ENCODE measurements around the gene ELP2.

Gene ELP2

DNA sequence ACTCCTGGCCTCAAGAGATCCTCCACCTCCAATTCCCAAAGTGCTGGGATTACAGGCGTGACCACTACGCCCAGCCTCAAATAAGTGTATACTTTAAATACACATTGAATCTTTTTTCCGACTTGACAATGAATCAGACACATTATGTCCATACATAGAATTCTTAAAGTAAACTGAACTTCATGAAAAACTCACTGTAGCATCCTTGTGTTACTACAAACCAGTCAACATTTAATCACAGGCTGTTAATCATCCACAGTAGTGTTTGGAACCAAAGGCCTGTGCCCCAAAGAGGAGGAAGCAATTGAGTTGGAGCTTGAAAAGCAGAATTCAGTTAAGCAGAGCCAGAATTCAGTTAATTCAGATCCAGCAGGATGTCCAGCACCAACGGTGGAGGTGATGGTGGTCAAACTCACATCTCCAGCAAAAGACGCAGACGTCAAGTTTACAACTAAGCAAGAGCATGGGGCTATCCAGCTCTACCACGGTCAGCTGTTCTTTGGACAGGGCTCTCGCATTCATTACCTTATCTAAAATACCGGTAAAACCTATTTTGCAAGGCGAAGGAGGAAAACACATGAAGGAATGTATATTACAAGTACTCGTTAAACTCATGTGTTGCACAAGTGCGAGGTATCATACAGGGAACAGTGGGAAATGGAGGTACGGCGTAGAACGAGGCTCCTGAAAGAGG is 1.7 kb upstream of the ELP2 start:
- no peak for DNase-seq

DNA sequence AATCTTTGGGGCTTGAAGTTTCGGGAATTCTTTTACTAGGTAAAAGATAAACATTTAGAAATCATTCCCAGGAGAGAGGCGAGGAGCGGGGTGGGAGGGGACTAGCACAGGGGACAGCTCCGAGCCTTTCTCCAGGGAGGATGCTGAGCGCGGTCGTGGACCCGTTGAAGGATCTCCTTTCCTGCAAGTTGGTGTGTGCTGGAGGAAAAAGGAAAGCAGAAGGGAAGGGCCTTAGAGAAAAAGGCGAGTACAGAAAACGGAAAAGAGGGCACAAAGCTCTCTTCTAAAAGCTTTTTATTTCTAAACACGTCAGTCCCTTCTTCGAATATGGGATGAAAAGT is 1.2 kb upstream of the ELP2 start:
- DNase-seq, result peak; percentile 31

DNA sequence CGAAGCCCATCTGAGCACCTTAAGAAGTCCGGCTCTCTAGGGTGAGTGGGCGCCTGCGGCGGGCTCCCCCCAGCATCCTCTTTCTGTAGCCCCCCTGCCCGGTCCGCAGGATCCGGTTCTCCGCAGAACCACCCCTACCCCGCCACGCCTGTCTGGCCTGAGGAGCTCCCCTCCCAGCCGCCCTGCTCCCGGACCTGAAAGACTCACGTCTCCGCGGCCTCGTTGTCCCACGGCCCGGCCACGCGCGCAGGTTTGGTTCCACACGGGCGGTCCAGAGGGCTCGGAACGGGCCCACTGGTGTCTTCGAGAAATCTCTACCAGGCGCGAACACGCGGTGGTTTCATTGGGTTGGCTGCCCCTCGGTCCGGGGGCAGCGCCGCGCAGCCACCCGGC is 796 bp upstream of the ELP2 start:
- no peak for DNase-seq

DNA sequence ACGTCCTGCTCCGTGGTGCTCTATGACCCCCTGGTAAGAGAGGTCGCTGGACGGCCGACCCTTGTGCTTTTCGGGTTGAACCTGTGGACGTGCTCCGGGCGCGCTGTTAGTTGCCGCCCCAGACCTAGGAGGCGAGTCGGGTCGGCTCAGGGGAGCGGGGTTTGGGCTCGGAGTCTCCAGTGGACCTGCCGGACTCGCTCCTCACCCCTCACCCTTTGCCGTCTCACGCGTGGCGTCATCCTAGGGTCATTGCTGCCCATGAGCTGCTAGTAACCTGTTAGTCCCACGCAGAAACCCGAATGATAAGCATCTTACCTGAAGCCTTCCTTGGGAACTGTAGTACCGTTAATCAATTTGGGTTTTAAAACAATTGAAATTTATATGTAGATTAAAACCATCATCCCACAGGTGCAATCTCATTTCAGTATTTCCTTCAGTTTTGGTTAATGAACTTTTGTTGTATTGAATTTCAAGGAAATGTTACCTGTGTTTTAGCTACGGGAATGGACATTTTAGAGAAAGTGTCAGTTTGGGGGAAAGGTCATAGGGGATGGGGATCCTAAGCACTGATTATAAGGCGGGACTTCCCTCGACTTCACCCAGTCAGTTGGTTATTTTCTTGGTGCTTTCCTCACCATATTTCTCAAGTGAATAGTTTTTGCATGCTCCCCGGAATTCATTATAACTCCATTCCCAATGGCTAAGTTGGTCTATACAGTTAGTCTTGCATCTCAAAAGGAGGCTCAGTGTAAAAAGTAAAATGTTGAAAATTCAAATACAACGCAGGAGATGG is 536 bp downstream of the ELP2 start:
- DNase-seq, result peak; percentile 20

DNA sequence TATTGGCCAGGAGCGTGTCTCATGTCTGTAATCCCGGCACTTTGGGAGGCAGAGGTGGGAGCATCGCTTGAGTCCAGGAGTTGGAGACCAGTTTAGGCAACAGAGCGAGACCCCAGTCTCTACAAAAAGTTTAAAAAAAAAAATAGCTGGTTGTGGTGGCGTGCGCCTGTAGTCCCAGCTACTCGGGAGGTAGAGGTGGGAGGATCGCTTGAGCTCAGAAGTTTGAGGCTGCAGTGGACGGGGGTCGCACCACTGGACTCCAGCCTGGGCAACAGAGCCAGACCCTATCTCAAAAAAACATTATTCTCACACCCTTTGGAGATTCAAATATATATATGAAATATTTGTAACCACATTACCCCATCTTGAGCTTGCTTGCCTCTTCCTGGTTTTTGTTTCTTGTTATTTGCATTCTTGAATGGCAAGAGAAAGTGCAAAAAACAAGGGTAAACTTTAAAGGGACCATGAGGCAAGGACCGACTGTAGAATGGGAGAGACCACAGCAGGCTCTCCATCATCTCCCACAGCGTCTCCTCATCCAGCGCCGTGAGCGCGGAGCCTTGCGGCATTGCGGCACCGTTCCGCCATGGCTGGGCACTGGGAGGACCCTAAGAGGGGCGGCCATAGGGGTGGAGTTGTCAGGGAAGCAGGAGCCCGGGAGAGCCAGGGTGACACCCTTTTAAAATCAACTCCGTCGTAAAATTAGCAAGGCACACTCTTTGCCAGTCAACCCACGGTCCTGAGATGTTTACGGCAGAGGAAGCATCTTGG is 1.4 kb downstream of the ELP2 start:
- no peak for DNase-seq

DNA sequence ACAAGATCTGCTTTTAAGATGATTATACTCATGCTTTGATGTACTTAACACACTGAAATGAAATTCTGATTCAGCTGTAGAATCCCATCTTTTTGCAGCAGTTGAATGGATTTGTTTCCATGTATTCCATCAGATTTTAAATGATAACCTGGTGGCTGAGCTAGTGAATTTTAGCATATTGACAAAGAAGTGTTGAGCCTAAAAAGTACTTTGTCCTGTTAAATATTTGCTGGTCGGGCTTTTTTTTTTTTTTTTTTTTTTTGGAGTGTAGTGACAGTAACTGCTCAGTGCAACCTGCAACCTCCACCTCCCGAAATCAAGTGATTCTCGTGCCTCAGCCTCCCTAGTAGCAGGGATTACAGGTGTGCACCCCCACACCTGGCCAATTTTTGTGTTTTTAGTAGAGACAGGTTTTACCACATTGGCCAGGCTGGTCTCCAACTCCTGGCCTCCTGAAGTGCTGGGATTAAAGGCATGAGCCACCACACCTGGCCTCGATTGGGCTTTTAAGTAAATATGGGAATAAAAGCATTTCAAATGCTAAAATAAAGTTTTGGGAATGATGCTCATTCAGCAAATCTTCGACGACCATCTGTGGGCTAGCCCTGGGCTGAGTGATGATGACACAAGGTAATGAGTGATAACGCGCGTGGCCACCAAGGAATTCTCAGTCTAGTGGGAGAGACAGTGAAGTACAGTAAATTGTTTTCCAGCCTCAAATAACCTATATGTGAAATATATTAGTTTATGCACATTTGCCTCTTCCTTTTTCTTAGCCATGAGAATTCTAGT is 2.2 kb downstream of the ELP2 start:
- no peak for DNase-seq

DNA sequence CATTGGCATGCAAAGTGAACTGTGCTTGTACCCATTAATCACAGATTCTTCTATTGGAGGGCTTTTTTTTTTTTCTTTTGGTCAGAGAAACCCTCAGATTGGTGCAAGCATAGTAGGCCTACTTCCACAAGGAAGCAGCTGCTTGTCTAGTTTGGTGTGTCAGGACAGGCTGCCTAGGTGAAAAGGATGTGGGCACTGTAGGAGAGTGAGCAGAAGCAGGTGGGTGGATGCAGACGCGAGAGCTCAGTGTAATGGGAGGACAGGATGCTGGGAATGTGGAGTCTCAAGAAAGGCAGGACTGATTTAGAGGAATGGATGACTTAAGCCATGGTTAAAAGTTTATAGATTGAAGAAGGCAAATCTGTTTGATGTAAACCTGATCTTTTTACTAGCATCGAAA is 3.1 kb downstream of the ELP2 start:
- no peak for DNase-seq

DNA sequence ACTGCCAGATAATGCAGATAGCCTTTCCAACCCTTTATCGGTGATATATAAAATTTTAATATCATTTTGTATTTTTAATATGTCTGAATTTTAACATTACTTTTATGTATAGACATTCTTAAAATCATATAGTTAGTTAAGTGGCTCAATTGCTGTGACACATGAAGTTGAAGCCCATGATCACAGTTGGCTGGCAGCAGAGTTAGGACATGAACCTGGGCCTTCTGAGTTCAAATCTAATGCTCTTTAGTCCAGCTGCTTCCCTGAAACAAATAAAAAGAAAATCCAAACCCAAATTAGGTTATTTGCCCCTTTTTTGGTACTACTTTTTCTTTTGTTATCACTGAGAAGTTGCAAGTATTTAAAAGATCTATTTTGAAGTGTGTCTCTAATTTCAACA is 5.6 kb downstream of the ELP2 start:
- no peak for DNase-seq

DNA sequence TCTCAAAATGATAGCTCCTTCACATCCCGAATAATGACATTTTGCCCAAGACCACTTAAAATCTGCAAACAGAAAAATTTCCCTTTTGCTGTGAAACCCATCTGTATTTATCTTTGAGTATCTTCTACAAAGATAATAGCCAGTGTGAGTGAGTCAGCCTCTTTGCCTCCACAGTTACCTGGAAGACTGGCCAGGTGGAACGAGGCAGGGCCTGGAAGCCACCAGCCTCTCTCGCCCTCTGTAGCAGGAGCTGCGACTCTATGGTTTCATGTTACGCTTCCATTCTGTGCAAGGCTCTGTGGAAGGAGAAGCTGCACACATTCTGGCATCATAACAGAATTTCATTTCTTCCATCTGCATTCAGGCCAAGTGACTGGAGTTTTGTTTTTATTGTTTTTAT is 9.5 kb downstream of the ELP2 start:
- DNase-seq, result peak; percentile 82

DNA sequence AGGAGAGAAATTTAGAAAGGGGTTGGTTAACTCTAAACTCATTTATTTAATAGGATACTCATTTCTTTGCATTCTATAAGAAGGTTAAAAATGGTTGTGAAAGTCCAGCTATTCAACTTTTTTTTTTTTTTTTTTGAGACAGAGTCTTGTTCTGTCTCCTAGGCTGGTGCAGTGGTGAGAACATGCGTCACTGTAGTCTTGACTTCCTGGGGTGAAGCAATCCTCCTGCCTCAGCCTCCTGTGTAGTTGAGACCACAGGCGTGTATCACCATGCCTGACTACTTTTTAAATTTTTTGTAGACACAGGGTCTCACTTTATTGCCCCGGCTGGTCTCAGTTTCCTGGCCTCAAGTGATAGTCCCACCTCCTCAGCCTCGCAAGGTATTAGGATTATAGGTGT is 11.9 kb downstream of the ELP2 start:
- DNase-seq, result no peak

DNA sequence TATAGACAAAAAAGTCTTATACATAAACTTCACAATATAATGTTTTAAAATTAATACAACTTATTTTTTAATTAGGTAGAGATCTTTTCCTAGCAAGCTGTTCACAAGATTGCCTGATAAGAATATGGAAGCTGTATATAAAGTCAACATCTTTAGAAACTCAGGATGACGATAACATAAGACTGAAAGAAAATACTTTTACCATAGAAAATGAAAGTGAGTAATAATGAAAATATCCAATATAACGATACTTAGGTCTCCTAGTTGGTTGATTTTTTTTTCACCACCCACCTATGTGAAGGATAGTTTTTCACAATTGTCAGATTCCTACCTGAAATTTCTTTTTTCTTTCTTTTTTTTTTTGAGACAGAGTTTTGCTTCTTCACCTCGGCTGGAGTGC is 13.1 kb downstream of the ELP2 start:
- DNase-seq, result no peak

DNA sequence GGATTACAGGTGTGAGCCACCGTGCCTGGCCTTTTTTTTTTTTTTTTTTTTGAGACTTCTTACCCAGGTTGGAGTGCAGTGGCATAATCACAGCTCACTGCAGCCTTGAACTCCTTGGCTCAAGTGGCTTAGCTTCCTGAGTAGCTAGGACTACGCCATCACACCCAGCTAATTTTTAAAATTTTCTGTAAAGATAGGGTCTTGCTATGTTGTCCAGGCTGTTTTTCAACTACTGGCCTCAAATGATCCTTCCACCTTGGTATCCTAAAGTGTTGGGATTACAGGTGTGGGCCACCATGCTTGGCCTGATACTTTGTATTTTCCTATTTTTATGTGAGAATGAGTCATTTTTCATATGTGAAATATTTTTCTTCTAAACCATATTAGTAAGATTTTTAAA is 13.7 kb downstream of the ELP2 start:
- no peak for DNase-seq

DNA sequence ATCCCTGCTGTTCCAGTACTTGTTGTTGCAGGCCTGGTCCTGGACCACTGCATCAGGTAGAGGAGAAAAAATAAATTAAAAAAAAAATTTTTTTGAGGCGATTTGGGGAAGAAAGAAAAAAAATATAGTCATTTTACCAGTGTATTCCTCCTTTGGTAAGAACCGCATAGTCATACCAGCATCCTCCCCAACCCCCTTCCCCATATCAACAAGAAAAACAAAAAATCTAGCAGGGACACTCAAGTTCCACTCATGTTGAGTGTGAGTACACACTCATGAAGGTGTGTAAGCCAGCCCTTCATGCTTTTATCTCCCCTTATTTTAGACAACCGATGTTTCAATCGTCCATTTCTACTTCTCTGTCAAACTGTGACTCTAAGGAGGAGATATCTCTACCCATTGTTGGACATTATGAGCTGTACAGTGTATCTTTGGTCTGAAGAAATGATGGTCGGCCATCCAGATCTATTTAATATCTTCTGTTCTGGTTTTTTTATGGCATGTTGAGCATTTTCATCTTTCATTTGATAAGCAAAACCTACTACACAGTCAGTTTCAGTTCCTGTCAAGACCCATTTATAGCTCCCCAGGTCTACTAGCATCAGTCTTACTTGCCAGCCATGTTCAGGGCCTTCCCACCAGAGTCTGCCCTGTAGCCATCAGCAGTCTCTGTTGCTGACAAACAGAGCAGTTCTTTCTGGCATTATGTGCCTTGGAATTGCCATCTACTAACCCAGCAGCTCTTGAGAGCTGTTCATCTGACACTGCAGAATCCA is 20.0 kb downstream of the ELP2 start:
- DNase-seq, result no peak

DNA sequence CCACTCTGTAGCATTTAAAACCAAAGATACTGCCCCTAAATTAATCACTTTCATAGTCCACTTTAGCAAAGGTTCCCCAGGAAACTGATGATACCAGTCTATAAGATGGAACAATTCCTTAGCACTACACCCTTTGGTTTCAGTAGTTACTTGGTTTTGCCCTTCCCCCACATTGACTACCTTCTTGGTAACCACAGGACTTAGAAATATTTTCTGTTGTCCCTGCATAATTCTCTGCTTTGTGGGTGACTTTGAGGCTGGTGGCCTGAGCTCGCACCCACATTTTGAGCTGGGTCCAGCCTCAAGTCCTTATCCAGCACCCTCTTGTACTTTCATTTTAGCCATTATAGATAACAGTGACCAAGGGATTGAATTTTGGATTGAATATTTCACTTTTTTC is 23.1 kb downstream of the ELP2 start:
- DNase-seq, result no peak

DNA sequence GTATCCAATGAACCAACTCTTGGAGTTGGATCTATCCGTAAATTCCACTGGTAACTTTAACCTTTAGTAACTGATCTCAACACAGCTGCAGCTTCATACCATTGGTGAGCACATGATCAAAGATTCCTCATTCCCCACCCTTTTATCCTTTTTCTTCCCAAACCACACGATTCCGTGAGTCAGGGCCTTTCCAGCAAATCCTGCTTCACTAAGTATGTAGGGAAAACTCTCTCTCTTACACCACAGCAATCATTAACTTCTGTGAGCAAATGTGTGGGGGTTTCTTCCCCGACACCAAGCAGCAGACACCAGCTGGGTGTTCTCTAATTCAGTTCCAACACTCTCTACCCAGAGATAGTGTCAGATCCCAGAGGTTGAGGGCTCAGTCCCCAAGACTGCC is 23.5 kb downstream of the ELP2 start:
- no peak for DNase-seq

DNA sequence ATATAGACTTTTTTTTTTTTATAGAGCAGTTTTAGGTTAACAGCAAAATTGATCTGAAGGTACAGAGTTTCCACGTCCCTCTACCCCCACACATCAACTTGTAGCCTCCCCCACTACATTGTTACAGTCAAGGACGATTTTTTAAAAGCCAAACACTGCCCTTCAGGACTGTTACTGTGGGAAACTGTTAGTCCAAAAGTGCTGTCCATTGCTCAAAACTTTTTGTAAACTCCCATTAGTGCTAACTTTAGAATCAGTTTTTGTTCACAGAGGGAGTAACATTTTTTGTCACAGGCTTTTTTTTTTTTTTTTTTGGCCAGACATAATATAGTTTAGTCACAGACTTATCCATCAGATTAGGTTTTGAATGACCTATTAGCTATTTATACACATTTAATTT is 24.1 kb downstream of the ELP2 start:
- no peak for DNase-seq

DNA sequence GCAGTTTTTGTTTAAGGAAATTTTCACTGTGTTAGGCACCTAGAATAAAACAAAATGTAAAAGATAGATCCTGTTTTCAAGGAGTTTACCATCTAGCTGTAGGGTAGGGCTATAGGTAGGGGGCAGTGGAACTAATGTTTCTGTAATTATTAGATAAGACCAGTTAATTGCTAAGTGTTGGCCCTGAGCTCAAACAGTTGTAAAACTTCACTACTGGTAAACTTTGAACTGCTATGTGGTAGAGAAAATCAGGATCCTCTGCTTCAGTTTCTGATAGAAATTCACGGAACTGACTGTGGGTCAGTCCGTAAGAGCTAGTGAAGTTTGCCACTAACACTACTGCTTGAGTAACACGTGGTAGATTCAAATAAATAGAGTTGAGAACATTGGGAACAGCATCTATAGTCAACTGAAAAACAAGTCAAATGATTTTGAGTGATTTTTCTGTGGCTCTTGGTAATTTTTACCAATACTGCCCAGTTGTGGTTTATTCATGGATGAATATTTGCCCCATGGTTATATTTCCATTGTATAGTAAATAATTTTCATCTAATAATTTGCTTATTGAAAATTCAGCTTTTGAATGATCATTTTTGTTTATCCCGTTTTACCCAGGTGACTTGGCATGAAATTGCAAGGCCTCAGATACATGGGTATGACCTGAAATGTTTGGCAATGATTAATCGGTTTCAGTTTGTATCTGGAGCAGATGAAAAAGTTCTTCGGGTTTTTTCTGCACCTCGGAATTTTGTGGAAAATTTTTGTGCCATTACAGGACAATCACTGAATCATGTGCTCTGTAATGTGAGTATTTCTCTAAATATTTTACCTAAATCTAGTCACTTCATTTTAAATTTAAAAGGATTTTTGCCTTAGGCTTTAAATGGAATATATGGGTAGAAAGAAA is 26.4 kb downstream of the ELP2 start:
- no peak for DNase-seq

DNA sequence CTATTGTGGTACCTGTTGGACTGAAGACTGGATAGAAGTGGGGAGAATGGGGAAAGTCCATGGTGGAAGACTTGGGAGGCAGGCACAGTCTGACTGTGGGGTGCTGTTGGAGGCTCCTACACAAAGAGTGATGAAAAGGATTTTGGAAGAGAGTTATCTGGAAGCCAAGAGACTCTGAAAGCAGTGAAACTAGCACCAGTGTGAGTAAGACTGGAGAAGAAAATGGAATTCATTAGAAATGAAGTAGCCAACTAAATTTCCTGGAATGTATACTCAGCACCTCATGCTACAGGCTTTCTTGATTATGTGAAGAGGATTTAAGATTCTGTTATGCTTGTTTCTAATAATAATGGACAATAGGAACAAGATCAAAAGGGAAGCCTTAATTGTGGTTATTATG is 27.7 kb downstream of the ELP2 start:
- no peak for DNase-seq

DNA sequence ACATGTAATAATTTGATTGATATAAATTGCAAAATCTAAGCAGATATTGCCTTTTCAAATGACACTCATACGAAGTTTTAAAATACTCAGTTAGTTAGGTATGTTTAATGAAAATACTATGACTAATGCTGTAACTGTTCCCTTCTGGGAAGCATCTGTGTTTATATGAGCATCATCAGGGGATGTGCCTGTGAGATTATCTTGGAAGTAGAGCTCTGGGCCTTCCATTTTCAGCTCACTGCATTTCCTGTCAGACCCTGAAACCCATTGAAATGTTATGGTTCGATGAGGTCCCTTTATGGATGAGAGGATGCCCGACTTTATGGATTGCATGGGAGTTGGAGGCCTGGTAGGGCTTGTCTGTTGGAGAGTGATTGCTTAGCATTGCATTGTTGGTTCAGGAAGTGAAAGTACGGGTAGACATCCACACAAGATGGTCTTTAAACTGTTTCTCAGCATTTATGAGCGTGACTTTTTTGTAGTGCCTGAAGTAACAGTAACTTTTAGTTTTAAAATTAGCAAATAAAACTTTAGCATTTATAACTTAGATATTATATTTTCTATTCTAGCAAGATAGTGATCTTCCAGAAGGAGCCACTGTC is 28.7 kb downstream of the ELP2 start:
- no peak for DNase-seq

DNA sequence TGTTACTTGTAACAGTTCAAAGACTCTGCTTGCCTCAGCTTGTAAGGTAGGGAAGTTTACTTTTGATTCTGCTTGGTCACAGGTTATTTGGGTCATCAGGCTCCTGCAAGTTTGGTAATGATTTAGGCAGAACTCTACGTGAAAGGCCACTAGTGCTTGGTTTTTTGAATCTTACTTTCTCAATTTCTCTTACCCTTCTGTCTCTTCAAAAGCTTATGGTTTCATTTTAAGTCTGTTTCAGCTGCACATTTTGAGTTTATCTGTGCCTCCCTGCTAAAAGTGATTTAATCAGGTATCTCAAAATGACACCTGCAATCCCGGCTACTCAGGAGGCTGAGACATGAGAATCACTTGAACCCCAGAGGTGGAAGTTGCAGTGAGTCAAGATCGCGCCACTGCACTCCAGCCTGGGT is 31.3 kb downstream of the ELP2 start:
- no peak for DNase-seq

DNA sequence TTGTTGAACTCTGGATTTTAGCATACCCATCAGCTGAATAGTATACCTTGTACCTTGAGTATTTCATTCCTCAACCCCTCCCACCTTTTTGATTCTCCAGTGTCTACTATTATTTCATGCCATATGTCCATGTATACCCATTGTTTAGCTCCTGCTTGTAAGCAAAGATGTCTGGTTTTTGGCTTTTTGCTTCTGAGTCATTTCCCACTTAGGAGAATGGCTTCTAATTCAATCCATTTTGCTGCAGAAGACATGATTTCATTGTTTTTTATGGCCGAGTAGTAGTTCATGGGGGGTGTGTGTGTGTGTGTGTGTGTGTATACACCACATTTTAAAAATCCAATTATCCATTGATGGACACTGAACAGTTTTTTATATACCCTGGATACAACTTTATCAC is 33.3 kb downstream of the ELP2 start:
- peak; percentile 55 for DNase-seq

All from NCI-H2171 treated with DMSO at 0.1 percent for 48 hours (cell line).